Right lobe of liver (tissue), 4 donors: ENCODE results near the gene CDK14.

Source experiments
- POLR2A ChIP-seq: fragments of 450-650 bp; IDR thresholded peaks from one replicate; pipeline ENCODE4 v1.6.1; 2017; ENCODE audit warnings: antibody characterized with exemption, mild to moderate bottlenecking
- TF ChIP-seq, protein P1 (sequence below), 4 donors: fragments of 200-600 bp in 3 of 4; fragments of 450-650 bp in 1 of 4; IDR thresholded peaks; one replicate each; pipeline versions ENCODE4 v1.5.1 to v1.8.0; 2016 to 2022; ENCODE audit warnings: antibody characterized with exemption in 4 of 4, mild to moderate bottlenecking in 2 of 4
- donor health status: DM: no; HTN: no; CAD: no.
- donor health status: DM: no; HTN: no; CAD: no.
- donor health status: DM: no; HTN: yes; CAD: no.

- TF ChIP-seq, protein P1, sequence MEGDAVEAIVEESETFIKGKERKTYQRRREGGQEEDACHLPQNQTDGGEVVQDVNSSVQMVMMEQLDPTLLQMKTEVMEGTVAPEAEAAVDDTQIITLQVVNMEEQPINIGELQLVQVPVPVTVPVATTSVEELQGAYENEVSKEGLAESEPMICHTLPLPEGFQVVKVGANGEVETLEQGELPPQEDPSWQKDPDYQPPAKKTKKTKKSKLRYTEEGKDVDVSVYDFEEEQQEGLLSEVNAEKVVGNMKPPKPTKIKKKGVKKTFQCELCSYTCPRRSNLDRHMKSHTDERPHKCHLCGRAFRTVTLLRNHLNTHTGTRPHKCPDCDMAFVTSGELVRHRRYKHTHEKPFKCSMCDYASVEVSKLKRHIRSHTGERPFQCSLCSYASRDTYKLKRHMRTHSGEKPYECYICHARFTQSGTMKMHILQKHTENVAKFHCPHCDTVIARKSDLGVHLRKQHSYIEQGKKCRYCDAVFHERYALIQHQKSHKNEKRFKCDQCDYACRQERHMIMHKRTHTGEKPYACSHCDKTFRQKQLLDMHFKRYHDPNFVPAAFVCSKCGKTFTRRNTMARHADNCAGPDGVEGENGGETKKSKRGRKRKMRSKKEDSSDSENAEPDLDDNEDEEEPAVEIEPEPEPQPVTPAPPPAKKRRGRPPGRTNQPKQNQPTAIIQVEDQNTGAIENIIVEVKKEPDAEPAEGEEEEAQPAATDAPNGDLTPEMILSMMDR (IDR thresholded peaks at IDR 0.05), result peak; percentile 56 to 72 (median 70)
- no peak for TF ChIP-seq POLR2A
Measured at GRCh38 chr7:91034459-91035368, 438.6 kb downstream of the CDK14 start.
